Loucy (cell line): ENCODE data around the gene KRTAP1-4.

ENCODE experiments used
- EZH2phosphoT487 ChIP-seq: fragments of 200-600 bp; IDR thresholded peaks from 2 replicates; pipeline ENCODE4 v1.6.1; 2018; ENCODE audit warnings: antibody characterized with exemption, mild to moderate bottlenecking, moderate library complexity, borderline replicate concordance
- TF ChIP-seq, protein P1 (sequence below): fragments of 200-600 bp; sonication (generic); conservative IDR thresholded peaks from 2 replicates; pipeline ENCODE4 v1.5.1; 2014; ENCODE audit warnings: mild to moderate bottlenecking, antibody characterized with exemption, low read length

DNA sequence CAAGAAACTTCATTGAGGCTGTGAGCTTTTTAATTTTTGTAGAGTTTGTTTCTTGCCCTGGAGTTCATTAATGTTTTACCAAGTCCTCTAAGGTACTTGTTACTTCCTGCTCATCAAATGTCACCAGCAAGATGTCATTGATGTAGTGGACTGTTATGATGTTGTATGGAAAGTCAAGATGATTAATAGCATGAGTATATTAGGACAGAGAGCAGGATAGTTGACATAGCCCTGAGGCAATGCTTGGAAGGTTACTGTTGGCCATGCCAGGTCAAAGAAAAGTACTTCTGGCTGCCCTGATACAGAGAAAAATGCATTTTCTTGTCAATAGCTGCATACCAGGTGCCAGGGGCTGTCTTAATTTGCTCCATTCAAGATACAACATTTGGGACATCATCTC lies 9.7 kb downstream of the KRTAP1-4 start:
- TF ChIP-seq, protein P1, sequence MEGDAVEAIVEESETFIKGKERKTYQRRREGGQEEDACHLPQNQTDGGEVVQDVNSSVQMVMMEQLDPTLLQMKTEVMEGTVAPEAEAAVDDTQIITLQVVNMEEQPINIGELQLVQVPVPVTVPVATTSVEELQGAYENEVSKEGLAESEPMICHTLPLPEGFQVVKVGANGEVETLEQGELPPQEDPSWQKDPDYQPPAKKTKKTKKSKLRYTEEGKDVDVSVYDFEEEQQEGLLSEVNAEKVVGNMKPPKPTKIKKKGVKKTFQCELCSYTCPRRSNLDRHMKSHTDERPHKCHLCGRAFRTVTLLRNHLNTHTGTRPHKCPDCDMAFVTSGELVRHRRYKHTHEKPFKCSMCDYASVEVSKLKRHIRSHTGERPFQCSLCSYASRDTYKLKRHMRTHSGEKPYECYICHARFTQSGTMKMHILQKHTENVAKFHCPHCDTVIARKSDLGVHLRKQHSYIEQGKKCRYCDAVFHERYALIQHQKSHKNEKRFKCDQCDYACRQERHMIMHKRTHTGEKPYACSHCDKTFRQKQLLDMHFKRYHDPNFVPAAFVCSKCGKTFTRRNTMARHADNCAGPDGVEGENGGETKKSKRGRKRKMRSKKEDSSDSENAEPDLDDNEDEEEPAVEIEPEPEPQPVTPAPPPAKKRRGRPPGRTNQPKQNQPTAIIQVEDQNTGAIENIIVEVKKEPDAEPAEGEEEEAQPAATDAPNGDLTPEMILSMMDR = no peak
- no peak for TF ChIP-seq EZH2phosphoT487
